GM12872 (cell line): ENCODE measurements around the gene PEX16.

ENCODE experiments used
- TF ChIP-seq, protein P1 (sequence below): IDR thresholded peaks from 3 replicates; pipeline ENCODE4 v1.5.1; 2011; ENCODE audit warnings: low read depth, mild to moderate bottlenecking, low read length, moderate library complexity; ENCODE audit not compliant: insufficient read depth

Gene PEX16

DNA sequence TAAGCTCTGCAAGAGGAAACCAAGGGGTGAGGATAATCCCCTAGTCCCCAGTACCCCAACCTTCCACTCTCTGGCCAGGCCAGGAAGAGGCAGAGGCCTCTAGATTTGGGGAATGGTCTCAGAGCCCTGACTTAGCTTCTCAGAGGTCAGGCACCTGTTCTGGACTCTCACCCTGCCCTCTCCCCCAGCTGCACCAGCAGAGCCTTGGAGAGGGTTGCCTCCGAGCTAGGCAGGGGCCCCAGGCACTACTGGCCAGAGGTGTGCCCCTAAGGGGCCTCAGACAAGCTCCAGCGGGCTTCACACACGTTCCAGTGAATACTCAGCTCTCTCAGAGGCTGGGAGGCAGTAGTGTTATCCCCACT is 18.6 kb downstream of the PEX16 start:
- TF ChIP-seq, protein P1, sequence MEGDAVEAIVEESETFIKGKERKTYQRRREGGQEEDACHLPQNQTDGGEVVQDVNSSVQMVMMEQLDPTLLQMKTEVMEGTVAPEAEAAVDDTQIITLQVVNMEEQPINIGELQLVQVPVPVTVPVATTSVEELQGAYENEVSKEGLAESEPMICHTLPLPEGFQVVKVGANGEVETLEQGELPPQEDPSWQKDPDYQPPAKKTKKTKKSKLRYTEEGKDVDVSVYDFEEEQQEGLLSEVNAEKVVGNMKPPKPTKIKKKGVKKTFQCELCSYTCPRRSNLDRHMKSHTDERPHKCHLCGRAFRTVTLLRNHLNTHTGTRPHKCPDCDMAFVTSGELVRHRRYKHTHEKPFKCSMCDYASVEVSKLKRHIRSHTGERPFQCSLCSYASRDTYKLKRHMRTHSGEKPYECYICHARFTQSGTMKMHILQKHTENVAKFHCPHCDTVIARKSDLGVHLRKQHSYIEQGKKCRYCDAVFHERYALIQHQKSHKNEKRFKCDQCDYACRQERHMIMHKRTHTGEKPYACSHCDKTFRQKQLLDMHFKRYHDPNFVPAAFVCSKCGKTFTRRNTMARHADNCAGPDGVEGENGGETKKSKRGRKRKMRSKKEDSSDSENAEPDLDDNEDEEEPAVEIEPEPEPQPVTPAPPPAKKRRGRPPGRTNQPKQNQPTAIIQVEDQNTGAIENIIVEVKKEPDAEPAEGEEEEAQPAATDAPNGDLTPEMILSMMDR: no peak

DNA sequence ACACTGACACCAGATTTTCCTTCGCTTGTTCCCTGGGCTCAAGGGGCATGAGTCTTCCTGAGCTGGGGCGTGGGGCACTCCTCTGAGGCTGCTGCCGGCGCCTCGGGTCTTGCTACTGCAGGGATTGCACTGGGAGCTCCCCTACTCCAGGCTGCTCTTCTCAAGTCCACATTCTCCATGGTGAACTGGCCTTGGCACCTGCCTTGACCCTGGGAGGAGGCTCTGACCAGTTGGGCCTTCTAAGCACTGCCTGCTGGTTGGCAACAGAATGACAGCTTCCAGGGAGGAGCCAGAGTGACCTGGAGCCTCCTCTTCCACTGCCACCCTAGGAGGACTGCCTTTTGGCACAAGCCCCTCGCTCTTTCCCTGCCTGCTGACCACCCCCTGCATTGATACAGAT is 20.1 kb downstream of the PEX16 start:
- TF ChIP-seq, protein P1: no peak

DNA sequence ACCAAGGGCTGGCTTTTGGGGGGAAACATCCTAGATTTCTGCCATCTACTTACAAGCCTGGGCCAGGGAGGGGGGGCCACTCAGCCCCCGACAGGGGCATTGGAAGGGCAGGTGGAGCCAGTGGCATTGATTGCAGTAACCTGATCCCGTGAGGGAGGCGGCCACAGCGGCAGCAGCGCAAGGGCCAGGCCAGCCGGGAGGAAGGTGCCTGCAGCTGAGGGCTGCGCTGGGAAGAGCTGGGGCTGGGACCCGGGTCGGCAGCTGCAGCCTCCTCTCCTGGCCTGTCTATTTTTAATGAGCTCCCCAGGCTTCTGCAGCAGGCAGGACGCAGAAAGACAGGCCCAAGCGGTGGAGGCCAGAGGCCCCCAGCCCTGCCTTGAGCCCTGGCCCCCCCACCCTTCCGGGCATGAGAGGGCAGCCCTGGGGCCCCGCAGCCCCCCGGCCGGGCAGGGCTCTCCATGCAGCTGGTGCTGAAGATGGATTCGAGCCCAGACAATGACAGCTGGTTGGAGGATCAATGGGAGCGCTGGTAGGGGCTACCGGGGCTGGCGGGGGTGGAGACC is 21.2 kb downstream of the PEX16 start:
- TF ChIP-seq, protein P1: no peak

DNA sequence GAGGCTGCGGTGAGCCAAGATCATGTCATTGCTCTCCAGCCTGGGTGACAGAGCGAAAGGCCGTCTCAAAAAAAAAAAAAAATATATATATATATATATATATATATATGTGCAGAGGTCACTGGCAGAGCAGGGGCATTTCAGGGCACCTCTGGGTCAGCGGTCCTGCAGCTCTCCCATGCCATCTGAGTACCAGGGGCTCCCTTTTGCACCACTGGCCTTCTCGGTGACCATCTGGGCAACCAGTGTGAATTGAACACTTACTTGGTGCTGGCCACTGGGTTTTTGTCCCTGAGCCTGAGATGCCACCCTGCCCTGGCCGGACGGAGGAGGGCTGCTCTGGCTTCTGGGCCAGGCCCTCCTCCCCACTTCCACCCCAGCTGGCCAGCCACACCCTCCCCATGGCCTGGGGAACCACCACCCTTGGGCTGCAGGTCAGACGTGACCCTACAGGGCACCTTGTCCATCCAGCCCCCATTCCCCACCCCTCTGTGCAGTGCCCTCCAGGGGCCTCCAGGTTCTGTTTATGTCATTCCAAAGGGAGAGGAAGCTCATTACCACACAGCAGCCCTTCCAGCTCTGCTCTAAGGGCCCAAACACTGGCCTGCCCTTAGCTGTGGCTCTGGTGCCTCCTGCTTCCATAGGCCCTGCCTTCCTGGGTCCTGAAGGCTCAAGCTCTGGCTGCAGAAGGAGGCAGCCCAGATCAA is 22.0 kb downstream of the PEX16 start:
- TF ChIP-seq, protein P1: no peak

DNA sequence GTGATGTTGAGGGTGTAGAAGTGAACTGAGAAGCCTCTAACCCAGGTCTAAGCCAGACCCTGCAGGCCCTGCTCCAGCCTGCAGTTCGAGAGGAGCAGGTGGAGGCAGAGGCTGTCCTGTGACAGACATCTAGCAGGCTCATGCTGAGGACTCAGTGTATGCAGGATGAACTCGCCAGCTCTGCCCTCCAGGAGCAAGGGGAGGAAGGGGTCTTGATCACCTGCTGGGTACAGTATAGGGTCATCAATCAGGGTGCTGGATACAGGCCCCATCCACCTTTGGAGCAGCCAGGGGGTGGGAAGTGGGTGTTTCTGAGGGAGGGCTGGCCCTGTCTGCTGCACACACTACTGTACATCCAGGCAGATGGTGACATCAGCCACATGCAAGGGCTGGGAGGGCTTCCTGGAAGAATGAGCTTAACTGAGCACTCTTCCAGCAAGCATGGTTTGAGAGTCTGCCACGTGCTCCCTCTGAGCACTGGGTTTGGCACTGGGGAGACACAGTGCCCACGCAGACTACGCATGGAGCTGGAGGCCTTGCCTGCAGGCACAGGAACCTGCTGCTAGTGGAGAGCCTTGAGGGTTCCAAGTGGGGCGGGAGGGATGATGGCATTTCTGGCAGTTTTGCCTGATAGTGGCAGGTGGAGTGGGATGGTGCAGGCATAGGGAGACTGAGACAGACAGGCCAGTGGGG is 23.0 kb downstream of the PEX16 start:
- TF ChIP-seq, protein P1: no peak

DNA sequence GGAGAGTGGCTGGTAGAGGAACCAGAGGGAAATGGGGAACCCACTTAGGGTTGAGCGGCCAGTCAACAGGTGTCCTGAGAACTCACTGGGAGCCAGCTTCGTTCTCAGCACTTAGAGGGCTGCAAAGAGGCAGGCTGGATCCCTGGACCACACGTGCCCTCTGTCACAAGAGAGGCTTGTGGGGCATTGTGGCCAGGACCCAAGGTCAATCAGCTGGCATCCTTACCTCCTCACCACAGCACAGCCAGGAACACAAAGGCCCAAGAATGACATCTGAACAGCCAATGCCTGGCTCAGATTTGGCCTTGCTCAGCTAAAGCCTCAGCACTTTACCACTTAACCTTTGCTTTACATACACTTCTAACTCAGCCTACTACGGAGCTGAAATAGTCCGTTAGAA is 24.8 kb downstream of the PEX16 start:
- TF ChIP-seq, protein P1: no peak

DNA sequence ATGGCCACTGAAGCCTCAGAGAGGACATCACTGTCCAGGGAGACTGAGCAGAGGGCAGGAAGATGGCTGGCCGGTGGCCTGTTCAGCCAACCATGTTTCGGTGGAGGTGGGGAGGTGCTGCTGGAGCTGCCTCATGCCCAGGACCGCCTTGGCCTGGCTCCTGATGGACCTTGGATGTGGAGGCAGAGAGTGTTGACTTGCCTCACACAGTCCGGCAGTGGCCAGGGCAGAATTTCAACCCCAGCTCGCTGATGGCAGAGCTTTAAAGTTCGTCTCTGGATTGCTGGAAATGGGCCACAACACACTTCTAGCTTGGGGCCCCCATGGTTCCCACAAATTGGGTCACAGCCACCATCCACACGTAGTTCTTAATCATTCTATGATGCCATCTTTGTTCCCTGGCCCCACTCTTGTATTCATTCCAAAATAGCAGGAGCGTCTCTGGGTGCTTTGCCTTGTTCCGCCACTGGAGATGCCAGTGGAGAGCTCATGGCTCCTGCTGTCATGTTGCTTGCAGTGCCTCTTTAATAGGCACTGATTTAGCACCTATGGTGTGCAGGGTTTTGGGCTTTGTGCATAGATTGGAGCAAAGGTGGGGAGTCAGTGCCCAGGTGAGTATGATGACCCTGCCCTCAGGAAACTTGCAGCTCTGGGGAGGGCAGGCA is 26.7 kb downstream of the PEX16 start:
- TF ChIP-seq, protein P1: no peak
